ENCODE results near the gene LRP1B.

The LRP1B gene

DNA sequence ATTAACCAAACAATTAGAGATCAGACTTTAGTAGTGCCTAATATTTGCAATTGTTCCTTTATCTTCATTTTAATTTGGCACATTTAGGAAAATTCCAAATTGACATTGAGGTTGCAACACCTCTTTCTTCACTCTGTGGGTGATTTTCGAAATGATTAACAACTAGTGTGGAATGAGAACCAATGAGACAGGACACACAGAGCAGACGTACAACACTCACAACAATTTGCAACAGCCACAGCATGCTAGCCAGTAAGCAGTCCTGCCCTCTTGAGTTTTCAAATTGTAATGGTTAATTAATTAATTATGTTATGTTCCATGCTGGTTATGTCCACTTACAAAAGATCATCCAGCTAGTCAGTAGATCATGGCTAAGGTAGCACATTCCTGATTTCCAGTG lies 339.3 kb downstream of the LRP1B start:
- in situ Hi-C loops (cut with MboI; ENCODE audit: low sequenced_read_pairs), result no loop called here

DNA sequence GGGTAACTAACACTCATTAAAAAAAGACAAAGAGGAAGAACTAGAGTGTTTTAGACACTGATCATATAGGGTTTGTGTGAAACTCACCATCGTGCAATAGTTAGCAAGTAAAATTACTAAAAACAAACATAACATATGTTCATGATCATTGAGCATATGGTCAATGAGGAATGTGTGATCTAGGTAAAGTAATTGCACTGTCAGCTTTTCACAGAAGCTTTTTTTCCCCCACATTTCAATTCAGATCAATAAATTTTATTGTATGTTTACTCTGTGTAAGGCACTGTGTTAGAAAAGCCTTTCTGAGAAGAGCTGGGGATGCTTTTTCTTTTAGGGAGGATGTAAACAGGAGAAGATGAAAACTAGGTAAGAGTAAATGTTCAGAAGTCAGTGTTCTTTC lies 348.2 kb downstream of the LRP1B start:
- in situ Hi-C loops (cut with MboI; ENCODE audit: low sequenced_read_pairs), result no loop called here

DNA sequence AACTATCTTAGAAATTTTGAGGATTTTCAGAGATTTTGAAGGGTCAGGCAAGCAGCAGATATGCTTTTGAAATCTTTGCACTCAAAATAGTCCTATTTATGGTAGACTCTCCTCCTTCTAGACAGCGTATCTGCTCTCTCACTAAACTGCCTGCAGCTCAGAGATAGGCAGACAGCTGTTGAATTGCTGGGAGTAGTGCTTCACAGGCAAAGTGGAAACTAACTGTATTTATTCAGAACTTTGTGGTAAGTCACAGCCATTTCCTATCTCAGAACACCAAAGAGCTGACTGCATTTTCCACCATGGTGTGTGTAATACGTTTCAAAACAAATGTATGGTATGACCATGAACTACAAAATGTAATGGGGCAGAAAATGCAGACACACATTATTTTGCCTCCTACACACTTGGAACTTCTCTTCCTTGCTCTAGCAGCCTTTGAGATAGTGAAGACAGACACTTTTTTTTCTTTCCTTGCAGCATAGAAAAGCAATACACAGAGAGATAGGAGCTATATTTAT lies 352.4 kb downstream of the LRP1B start:
- in situ Hi-C loops (cut with MboI; ENCODE audit: low sequenced_read_pairs), result no loop called here

DNA sequence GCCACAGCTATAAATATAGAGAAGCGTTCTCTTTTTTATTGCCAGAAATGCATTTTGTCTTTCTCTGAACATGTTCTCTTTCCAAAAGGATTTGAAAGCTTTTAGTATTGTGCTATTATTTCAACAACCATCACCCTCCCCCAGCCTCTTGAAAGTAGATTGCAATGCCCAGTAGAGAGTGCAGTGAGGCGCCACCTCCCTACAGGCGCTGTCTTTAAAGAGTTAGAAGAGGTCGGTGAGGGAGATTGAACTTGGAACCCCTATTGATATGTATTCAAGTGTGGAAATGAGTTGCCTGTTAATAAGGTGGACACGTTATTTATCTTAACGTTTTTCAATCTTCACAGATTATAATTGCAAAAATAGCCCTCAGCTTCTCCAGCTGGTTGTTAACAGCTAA lies 360.3 kb downstream of the LRP1B start:
- in situ Hi-C loops (cut with MboI; ENCODE audit: low sequenced_read_pairs), result no loop called here

DNA sequence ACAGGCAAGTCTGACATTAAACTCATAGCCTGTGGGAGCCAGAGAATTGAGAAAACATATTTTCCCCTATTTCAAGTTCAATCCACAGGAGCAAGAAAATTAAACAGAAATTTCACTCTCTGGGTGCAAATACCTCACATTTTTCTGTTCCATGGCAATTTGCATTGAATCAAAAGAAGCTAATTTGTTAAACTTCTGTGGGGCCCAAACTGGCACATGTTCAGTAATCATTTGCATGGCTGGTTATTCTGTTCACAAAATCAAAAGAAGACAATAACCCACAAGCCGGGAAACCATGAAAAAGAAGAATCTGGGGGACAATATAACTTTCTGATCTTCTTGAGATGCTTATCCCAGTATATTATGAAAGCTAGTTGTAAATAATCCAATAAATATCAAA lies 363.1 kb downstream of the LRP1B start:
- in situ Hi-C loops (cut with MboI; ENCODE audit: low sequenced_read_pairs), result no loop called here

DNA sequence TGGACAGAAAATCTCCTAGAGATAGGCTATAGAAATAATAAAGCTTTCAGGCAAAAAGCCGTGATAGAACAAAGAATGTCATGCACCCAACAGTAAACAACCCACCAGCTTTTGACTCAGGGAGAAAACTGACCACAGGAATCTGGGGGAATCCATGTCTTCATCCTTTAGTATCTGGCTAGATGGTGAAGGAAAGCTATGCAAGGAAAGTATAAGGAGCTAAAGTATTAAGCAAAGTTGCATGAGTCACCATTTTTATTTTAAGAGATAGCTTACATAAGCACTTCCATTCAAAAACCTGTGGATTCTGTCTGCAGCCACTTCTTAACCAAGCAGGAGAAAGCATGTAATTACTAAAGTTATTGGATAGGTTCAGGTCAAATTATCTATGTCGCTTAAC lies 363.8 kb downstream of the LRP1B start:
- in situ Hi-C loops (cut with MboI; ENCODE audit: low sequenced_read_pairs), result no loop called here

DNA sequence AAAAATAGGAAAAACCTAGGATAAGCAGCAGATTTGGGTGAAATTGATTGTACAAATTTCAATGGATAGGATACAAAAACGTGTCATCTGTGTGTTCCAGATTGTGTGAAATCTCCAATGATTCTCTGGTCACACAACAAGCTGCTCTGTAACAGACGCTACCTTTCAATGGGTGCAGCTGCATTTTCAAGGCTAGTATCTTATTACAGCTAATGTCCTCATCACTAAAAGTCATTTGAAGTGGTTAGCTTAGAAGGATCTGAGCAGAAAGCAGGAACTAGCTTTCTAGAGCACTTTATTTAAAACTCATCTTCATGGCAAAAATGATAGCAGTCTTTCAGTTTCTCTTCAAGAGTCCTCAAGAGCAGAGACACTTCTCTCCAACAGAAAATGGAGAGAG lies 364.6 kb downstream of the LRP1B start:
- in situ Hi-C loops (cut with MboI; ENCODE audit: low sequenced_read_pairs), result no loop called here

GRCh38 chr2:141748616-141749015 lies 382.2 kb downstream of the LRP1B start:
- in situ Hi-C loops (cut with MboI; ENCODE audit: low sequenced_read_pairs), result no loop called here

GRCh38 chr2:141741652-141742051 lies 389.2 kb downstream of the LRP1B start:
- in situ Hi-C loops (cut with MboI; ENCODE audit: low sequenced_read_pairs), result no loop called here

- in situ Hi-C loops (cut with MboI; ENCODE audit: low sequenced_read_pairs), result no loop called here
These were observed 393.1 kb downstream of the LRP1B start for GRCh38 chr2:141737492-141738255.

GRCh38 chr2:141736466-141736865 lies 394.4 kb downstream of the LRP1B start:
- in situ Hi-C loops (cut with MboI; ENCODE audit: low sequenced_read_pairs), result no loop called here

DNA sequence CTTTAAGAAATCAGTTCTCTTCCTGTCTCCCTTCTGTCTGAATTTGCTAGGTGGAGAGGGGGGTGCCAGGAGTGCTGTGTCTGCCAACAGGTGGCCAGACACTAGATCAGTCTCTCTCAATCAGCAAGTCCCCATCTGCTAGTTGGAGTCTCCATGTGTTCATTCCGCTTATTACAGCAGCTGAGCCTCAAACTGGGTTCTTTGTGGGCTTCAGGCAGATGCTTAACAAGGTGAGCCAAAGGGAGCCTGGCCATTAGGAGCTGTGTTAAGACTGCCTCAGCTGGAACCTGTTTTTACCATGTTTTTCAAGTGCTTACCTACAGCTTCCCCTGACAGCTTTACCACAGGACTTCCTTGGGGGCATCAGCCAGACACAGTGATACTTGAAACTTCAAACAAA lies 401.9 kb downstream of the LRP1B start:
- in situ Hi-C loops (cut with MboI; ENCODE audit: low sequenced_read_pairs), result no loop called here

DNA sequence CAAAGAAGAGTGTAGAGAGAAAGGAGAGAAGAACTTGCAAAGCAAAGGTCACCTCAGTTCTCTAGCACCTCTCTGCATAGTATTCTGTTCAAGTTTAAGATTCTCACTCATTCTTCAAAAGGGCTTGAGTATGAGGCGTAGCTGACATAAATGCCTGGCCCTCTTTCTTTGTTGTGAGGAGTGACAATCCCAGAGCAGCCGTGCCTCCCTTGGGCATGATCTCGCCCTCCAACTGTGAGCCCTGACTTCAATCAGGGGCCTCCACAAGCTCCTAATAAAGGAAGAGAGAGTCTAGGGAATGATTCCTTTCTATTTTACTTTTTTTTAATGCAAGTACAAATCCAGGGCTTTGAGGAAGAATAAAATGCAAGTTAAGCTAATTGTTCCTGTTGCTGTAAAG lies 402.7 kb downstream of the LRP1B start:
- in situ Hi-C loops (cut with MboI; ENCODE audit: low sequenced_read_pairs), result no loop called here

DNA sequence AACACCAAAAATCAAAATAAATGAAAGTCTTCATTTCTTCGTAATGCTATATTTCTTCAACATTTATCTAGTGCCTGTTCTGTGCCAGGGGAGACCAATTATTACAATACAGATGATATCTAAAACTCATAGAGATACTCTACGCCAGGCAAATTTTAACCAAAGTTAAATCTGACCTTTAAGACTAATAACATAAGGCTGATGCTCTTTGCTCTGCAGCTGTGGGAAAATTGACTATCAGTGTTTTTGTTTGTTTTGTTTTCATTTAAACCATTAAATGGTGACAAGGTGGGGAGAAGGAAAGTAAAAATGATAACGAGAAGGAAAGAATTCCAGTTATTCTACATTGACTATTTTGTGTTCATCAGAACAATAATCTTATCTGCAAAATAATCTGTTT lies 406.4 kb downstream of the LRP1B start:
- in situ Hi-C loops (cut with MboI; ENCODE audit: low sequenced_read_pairs), result no loop called here

- in situ Hi-C loops (cut with MboI; ENCODE audit: low sequenced_read_pairs), result no loop called here
These were observed 407.0 kb downstream of the LRP1B start for GRCh38 chr2:141723814-141724213.

DNA sequence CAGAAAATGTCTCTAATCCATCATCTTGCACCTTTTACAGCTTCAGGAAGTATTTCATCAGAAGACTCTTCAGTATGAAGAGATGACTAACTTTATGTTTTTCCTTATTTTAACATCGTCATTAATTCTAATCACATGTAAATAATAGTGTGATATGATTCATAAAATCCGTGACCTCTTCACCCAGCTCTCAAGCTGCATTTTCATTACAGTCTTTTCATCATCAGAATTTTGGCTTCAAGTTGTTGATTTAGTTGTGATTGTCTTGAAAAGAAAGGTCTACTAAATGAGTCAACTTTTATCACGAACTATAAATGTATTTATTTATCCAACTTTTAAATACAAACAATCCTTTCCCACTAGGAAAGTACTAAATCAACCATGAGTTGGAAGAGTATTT lies 410.3 kb downstream of the LRP1B start:
- in situ Hi-C loops (cut with MboI; ENCODE audit: low sequenced_read_pairs), result no loop called here

- in situ Hi-C loops (cut with MboI; ENCODE audit: low sequenced_read_pairs), result no loop called here
These were observed 416.3 kb downstream of the LRP1B start for GRCh38 chr2:141714496-141714895.

DNA sequence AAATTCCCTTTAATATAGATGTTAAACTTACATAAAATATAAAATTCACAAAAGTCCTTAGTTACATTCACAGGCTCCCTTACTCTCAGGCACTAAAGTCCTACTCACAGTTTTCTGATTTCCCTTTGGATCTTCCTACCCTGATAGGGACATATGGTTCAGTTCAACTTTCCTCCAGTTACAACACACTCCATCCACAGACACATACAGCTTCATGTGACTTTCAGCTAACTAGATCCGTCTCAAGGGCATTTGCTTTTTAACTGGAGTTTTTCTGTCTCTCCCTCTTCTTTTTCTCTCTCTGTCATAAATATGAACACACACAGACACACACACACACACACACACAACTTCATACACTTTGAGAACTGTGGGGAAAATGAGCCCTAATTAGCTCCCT lies 419.2 kb downstream of the LRP1B start:
- in situ Hi-C loops (cut with MboI; ENCODE audit: low sequenced_read_pairs), result no loop called here

- in situ Hi-C loops (cut with MboI; ENCODE audit: low sequenced_read_pairs), result no loop called here
These were observed 420.1 kb downstream of the LRP1B start for GRCh38 chr2:141710589-141711239.

DNA sequence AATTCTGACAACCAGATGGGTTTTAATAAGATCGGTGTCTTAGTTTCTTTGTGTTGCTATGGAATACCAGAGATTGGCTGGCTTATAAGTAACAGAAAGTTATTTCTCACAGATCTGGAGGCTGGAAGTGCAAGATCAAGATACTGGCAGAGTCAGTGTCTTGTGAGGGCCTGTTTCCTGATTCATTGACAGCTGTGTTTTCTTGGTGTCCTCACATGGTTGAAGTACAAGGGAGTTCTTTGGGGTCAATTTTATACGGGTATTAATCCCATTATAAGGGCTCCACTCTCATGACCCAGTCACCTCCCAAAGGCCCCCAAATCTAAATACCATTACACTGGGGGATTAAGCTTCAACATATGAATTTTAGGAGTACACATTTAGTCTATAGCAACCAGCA lies 421.1 kb downstream of the LRP1B start:
- in situ Hi-C loops (cut with MboI; ENCODE audit: low sequenced_read_pairs), result no loop called here

- in situ Hi-C loops (cut with MboI; ENCODE audit: low sequenced_read_pairs), result no loop called here
These were observed 423.3 kb downstream of the LRP1B start for GRCh38 chr2:141707486-141707885.

- in situ Hi-C loops (cut with MboI; ENCODE audit: low sequenced_read_pairs), result no loop called here
These were observed 426.3 kb downstream of the LRP1B start for GRCh38 chr2:141704541-141704940.
